HEK293T (cell line): Measurements from ENCODE around the gene LARGE1.

Experiments
- CTCF ChIA-PET: fragments of 350-600 bp; formaldehyde crosslinking; extraction: SDS; loops from one replicate; lab custom pipeline; 2021; ENCODE audit warnings: antibody characterized with exemption, inconsistent platforms; lab: Yijun Ruan, JAX
- POLR2A ChIA-PET: fragments of 350-600 bp; formaldehyde crosslinking; extraction: SDS; loops from one replicate; lab custom pipeline; 2020; ENCODE audit warnings: antibody characterized with exemption, inconsistent platforms; lab: Yijun Ruan, JAX
- DNase-seq: peaks from one replicate; pipeline ENCODE4 v3.0.0; 2012; ENCODE audit warnings: mixed read lengths; ENCODE audit errors: extremely low spot score
- ARNT ChIP-seq: fragments of 450-650 bp; IDR thresholded peaks from 2 replicates; pipeline ENCODE4 v1.6.1; 2017; ENCODE audit warnings: mild to moderate bottlenecking
- BHLHE40 ChIP-seq: fragments of 450-650 bp; IDR thresholded peaks from 2 replicates; pipeline ENCODE4 v1.6.1; 2016; ENCODE audit warnings: mild to moderate bottlenecking, moderate library complexity, borderline replicate concordance
- CTBP1 ChIP-seq: fragments of 450-650 bp; IDR thresholded peaks from 2 replicates; pipeline ENCODE4 v1.6.1; 2016; ENCODE audit warnings: borderline replicate concordance
- ELF4 ChIP-seq: fragments of 450-650 bp; IDR thresholded peaks from 2 replicates; pipeline ENCODE4 v1.6.1; 2017; ENCODE audit warnings: antibody characterized with exemption
- FOXA1 ChIP-seq: fragments of 450-650 bp; IDR thresholded peaks from 2 replicates; pipeline ENCODE4 v1.6.1; 2016; ENCODE audit warnings: mild to moderate bottlenecking
- FOXK2 ChIP-seq: fragments of 450-650 bp; IDR thresholded peaks from 2 replicates; pipeline ENCODE4 v1.6.1; 2016; ENCODE audit warnings: mild to moderate bottlenecking
- FOXM1 ChIP-seq: fragments of 450-650 bp; IDR thresholded peaks from 2 replicates; pipeline ENCODE4 v1.6.1; 2017; ENCODE audit warnings: mild to moderate bottlenecking, borderline replicate concordance
- HDGF ChIP-seq: fragments of 450-650 bp; IDR thresholded peaks from 2 replicates; pipeline ENCODE4 v1.6.1; 2017; ENCODE audit warnings: antibody characterized with exemption, borderline replicate concordance
- L3MBTL2 ChIP-seq: fragments of 450-650 bp; conservative IDR thresholded peaks from 2 replicates; pipeline ENCODE4 v1.6.1; 2016; ENCODE audit warnings: mild to moderate bottlenecking
- LEF1 ChIP-seq: fragments of 450-650 bp; IDR thresholded peaks from 2 replicates; pipeline ENCODE4 v1.6.1; 2017; ENCODE audit warnings: mild to moderate bottlenecking, borderline replicate concordance
- NFRKB ChIP-seq: fragments of 450-650 bp; IDR thresholded peaks from 2 replicates; pipeline ENCODE4 v1.6.1; 2016; ENCODE audit warnings: mild to moderate bottlenecking, moderate library complexity
- PKNOX1 ChIP-seq: fragments of 450-650 bp; IDR thresholded peaks from 2 replicates; pipeline ENCODE4 v1.6.1; 2016
- SP1 ChIP-seq: fragments of 450-650 bp; IDR thresholded peaks from 2 replicates; pipeline ENCODE4 v1.6.1; 2017
- SUZ12 ChIP-seq: fragments of 450-650 bp; IDR thresholded peaks from 2 replicates; pipeline ENCODE4 v1.6.1; 2016; ENCODE audit warnings: mild to moderate bottlenecking
- TARDBP ChIP-seq: fragments of 450-650 bp; IDR thresholded peaks from 2 replicates; pipeline ENCODE4 v1.6.1; 2016
- ZNF384 ChIP-seq: fragments of 450-650 bp; IDR thresholded peaks from 2 replicates; pipeline ENCODE4 v1.6.1; 2016

Gene LARGE1

DNA sequence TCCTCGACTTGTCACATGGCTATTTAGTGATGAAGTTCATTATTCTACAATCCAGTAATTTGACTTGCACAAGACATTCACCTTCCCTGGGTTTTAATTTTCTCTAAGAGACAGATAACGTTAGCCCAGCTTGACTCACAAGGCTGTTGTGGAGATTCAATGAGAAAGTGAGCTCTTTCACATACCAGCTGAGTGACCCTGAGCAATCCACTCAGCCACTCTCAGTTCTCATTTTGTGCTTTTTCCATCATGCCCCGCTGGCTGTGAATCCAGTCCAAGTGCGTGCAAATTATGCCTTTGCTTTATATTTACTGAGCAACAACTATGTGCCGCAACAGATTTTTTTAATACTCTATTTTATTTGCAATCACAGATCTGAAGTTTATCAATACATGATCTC is 176.5 kb downstream of the LARGE1 start:
- CTCF ChIA-PET = no interaction called here
- POLR2A ChIA-PET = no interaction called here
- TF ChIP-seq LEF1 (no peak), L3MBTL2 (no peak), HDGF (no peak), FOXM1 (no peak), ARNT (no peak), FOXK2 (no peak), TARDBP (no peak), NFRKB (no peak), ZNF384 (no peak), FOXA1 (no peak), SUZ12 (no peak)
- DNase-seq = no peak

GRCh38 chr22:33741025-33741424 is 179.3 kb downstream of the LARGE1 start:
- ChIA-PET CTCF (no interaction called here), POLR2A (no interaction called here)
- DNase-seq = no peak
- no peak for TF ChIP-seq TARDBP
- TF ChIP-seq LEF1 = no peak
- no peak for TF ChIP-seq L3MBTL2
- TF ChIP-seq FOXK2 = no peak
- no peak for TF ChIP-seq ELF4
- no peak for TF ChIP-seq NFRKB
- TF ChIP-seq FOXM1 = no peak
- TF ChIP-seq SUZ12 = no peak
- TF ChIP-seq BHLHE40 = no peak
- no peak for TF ChIP-seq HDGF
- TF ChIP-seq FOXA1 = no peak

DNA sequence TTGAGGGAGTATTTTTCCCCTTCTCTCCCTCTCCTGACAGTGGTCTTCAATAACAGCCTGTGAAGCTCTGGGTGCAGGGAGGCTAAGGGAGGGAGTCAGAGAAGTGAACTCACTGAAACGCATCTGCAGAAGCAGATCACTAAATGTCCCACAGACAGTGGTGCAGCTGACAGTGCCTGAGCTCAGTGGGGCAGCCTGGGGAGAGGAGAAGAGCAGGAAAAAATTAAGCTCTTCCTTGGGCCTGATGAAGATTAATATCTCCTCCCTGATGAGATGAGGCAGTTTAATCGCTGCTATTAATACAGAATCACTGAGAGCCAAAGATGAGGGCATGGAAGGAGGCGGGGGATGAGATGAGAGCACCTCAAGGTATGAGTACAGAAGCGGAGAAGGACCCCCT is 180.8 kb downstream of the LARGE1 start:
- ChIA-PET CTCF (interaction anchor here (1.0 kb wide), 1 partner anchor 17 kb away, joined by 3 read pairs; no protein-coding TSS in a partner anchor), POLR2A (no interaction called here)
- TF ChIP-seq BHLHE40 = no peak
- no peak for TF ChIP-seq SP1
- no peak for TF ChIP-seq CTBP1
- TF ChIP-seq PKNOX1 = no peak
- TF ChIP-seq NFRKB = no peak
- TF ChIP-seq FOXM1 = no peak
- TF ChIP-seq L3MBTL2 = no peak
- no peak for TF ChIP-seq ARNT
- TF ChIP-seq HDGF = no peak
- no peak for TF ChIP-seq SUZ12
- TF ChIP-seq LEF1 = no peak
- TF ChIP-seq TARDBP = no peak
- TF ChIP-seq FOXA1 = no peak
- TF ChIP-seq ELF4 = no peak
- no peak for TF ChIP-seq ZNF384
- DNase-seq = no peak

GRCh38 chr22:33737662-33738061 is 182.6 kb downstream of the LARGE1 start:
- TF ChIP-seq ARNT (no peak), FOXK2 (no peak), SP1 (no peak), FOXM1 (no peak), CTBP1 (no peak), LEF1 (no peak), SUZ12 (no peak), FOXA1 (no peak), PKNOX1 (no peak), HDGF (no peak), L3MBTL2 (no peak)
- CTCF ChIA-PET = no interaction called here
- POLR2A ChIA-PET = no interaction called here
- DNase-seq = no peak

DNA sequence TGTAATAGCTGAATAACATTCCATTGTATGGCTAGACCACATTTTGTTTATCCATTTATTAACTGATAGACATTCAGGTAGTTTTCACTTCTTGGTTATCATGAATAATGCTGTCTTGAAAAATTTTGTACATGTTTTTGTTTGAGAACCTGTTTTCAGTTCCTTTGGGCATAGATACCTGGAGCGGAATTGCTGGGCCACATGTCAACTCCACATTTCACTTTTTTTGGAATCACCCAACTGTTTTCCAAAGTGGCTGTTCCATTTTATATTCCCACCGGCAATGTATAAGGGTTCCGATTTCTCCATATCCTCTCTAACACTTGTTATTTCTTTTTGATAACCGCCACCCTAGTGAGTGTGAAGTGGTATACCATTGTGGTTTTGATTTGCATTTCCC is 184.3 kb downstream of the LARGE1 start:
- POLR2A ChIA-PET = no interaction called here
- DNase-seq = no peak
- TF ChIP-seq SUZ12 = no peak
- TF ChIP-seq TARDBP = no peak
- no peak for TF ChIP-seq L3MBTL2
- TF ChIP-seq LEF1 = no peak
- no peak for TF ChIP-seq ZNF384
- TF ChIP-seq FOXA1 = no peak
- TF ChIP-seq CTBP1 = no peak
- TF ChIP-seq NFRKB = no peak
- no peak for TF ChIP-seq FOXK2
- no peak for TF ChIP-seq ARNT
- TF ChIP-seq ELF4 = no peak
- no peak for TF ChIP-seq PKNOX1
- no peak for TF ChIP-seq FOXM1
- no peak for TF ChIP-seq HDGF
- CTCF ChIA-PET = no interaction called here

DNA sequence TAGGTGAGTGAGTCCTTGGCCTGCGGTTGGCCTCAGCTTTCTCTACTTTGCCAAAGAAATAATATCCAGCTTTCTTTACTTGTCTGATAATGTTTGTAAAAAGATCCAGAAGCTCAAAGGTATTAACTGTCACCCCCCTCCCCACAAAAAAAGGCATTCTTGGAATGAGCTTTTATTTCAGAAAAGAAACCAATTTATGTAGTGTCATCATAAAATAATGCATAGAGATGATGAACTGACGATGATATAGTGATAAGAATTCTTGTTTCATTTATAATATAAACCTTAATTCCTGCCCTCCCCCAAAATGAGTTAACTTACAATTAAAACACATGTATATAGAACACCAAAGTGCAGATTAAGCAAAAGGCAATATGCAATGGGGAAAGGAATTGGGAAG is 191.4 kb downstream of the LARGE1 start:
- no peak for TF ChIP-seq ELF4
- no peak for TF ChIP-seq SUZ12
- no peak for TF ChIP-seq BHLHE40
- TF ChIP-seq SP1 = no peak
- TF ChIP-seq CTBP1 = no peak
- TF ChIP-seq FOXA1 = no peak
- TF ChIP-seq FOXM1 = no peak
- TF ChIP-seq ARNT = no peak
- TF ChIP-seq TARDBP = no peak
- no peak for TF ChIP-seq ZNF384
- no peak for TF ChIP-seq HDGF
- DNase-seq = no peak
- POLR2A ChIA-PET = no interaction called here
- CTCF ChIA-PET = no interaction called here
